MM.1S (cell line): Measurements from ENCODE around the gene NLRP6.
"Not testable (repeated sequence)": the region's sequence is repeated elsewhere in the genome, so short reads cannot be mapped to it uniquely, and the experiment has no call there.

Experiments
- EZH2 ChIP-seq: fragments of 300-600 bp; sonication (generic); optimal IDR thresholded peaks from 2 replicates; pipeline ENCODE3; 2017; ENCODE audit warnings: low read depth, mild to moderate bottlenecking, antibody characterized with exemption, low read length, mixed read lengths
- TF ChIP-seq, protein P1 (sequence below): fragments of 300-600 bp; sonication (generic); IDR thresholded peaks from 2 replicates; pipeline ENCODE4 v1.5.1; 2016; ENCODE audit warnings: antibody characterized with exemption, low read length, mixed read lengths

DNA sequence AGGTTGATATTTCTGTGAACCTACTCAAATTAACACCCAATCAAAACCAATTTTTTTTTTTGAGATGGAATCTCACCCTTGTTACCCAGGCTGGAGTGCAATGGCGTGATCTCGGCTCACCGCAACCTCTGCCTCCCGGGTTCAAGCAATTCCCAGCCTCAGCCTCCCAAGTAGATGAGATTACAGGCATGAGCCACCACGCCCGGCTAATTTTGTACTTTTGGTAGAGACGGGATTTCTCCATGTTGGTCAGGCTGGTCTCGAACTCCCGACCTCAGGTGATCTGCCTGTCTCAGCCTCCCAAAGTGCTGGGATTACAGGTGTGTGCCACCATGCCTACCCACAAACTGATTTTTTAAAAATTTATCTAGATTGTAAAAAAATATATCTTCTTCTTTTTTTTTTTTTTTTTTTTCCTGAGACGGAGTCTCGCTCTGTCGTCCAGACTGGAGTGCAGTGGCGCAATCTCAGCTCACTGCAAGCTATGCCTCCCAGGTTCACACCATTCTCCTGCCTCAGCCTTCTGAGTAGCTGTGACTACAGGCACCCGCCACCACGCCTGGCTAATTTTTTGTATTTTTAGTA is 50.4 kb downstream of the NLRP6 start:
- TF ChIP-seq, protein P1, sequence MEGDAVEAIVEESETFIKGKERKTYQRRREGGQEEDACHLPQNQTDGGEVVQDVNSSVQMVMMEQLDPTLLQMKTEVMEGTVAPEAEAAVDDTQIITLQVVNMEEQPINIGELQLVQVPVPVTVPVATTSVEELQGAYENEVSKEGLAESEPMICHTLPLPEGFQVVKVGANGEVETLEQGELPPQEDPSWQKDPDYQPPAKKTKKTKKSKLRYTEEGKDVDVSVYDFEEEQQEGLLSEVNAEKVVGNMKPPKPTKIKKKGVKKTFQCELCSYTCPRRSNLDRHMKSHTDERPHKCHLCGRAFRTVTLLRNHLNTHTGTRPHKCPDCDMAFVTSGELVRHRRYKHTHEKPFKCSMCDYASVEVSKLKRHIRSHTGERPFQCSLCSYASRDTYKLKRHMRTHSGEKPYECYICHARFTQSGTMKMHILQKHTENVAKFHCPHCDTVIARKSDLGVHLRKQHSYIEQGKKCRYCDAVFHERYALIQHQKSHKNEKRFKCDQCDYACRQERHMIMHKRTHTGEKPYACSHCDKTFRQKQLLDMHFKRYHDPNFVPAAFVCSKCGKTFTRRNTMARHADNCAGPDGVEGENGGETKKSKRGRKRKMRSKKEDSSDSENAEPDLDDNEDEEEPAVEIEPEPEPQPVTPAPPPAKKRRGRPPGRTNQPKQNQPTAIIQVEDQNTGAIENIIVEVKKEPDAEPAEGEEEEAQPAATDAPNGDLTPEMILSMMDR = not testable (repeated sequence)
- not testable (repeated sequence) for TF ChIP-seq EZH2
